ENCODE data around the gene PSMB11. TPM values are rescaled to one million over a fixed set of nuclear protein-coding genes. Genes with fewer than 3 reads are reported as not detected.

The PSMB11 gene, protein sequence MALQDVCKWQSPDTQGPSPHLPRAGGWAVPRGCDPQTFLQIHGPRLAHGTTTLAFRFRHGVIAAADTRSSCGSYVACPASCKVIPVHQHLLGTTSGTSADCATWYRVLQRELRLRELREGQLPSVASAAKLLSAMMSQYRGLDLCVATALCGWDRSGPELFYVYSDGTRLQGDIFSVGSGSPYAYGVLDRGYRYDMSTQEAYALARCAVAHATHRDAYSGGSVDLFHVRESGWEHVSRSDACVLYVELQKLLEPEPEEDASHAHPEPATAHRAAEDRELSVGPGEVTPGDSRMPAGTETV
- not detected in 5 replicates for total RNA-seq (2022; extraction: Qiagen RNA extraction; ENCODE audit: low read depth)

DNA sequence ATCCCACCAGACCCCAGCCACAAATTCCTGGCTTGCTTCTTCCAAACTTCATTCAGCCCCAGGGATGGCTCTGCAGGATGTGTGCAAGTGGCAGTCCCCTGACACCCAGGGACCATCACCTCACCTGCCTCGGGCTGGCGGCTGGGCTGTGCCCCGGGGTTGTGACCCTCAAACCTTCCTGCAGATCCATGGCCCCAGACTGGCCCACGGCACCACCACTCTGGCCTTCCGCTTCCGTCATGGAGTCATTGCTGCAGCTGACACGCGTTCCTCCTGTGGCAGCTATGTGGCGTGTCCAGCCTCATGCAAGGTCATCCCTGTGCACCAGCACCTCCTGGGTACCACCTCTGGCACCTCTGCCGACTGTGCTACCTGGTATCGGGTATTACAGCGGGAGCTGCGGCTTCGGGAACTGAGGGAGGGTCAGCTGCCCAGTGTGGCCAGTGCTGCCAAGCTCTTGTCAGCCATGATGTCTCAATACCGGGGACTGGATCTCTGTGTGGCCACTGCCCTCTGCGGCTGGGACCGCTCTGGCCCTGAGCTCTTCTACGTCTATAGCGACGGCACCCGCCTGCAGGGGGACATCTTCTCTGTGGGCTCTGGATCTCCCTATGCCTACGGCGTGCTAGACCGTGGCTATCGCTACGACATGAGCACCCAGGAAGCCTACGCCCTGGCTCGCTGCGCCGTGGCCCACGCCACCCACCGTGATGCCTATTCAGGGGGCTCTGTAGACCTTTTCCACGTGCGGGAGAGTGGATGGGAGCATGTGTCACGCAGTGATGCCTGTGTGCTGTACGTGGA, at the start of gene PSMB11:
PSMB11 (plus strand) TSS at position 51 of the 804 bp plus-strand sequence; CDS start at position 65, 14 bp downstream.

DNA sequence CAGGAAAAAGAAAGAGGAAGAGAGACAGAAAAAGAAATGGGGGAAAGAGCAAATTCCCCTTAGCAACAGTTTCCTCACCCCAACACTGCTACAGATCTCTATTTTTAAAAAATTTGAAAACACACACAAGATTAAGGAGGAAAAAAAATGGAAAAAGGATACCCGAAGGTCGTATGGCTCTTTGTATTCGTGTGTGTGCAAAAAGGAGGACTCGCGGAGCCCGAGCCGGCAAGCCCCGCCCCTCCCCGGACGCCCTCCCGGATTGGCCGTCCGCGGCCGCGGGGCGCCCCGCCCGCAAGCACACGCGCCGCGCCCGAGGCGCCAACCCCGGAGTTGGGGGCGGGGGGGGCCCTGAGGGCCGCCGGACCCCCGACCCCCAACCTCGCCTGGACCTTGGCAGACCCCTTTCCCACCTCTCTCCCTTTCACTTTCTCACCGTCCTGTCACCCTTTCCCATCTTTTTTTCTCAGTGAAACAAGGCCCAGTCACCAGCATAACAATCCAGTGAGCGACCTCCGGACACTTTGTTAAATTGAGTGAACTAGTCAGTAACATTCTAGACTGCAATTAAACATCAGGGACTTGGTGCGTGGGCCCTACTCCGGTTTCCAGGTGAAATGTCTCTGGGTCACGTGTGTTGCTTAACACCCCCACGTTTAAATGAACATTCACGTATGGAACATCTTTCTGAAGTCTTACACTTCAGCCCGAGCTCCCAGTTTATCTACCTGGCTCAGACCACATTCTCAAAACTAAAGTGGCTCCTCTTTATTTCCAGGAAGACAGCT, 31.9 kb upstream of the PSMB11 start, which contains the start of gene C14orf93:
C14orf93 (minus strand) TSS at position 205 of the 788 bp plus-strand sequence. CDS start 11,120 bp downstream, outside the sequence.

DNA sequence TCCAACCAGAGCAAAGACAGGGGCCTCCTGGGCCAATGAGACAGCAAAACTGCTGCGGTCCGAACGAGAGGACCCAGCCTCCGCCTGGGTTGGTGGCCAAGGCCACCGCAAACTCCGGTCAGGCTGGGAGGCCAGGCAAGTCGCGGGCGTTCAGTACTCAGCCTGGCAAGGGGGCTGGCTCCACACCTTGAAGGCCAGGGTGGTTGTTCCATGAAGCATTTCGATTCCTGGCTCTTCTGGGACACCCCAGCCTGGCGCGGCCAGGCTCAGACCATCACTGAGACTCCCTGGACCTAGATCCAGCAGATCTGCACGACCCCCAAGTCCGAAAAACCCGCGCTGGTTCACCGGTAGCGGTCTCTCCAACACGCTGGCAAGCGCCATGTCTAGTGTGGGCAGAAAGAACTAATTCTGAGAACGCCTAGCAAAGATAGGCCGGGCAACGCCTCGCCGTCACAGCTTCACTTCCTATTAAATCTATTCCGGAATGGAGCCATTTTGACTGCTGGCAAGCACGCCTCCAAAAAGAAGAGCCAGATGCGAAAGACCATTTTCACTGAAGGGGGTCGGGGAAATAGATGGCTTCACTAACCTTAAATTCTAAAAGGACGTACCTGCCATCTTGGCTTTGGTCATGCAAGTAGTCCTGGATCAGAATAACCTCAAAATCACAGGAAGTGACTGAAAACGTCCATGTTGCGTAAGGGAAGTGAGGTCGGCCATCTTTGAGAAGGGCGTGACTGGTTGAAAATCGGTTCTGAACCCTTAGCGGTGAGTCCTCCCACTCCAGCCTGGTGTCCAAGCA, 7.3 kb upstream of the PSMB11 start, which contains the start of gene PSMB5:
PSMB5 (minus strand) TSS at position 403 of the 805 bp plus-strand sequence; CDS start at position 384, 19 bp downstream.

DNA sequence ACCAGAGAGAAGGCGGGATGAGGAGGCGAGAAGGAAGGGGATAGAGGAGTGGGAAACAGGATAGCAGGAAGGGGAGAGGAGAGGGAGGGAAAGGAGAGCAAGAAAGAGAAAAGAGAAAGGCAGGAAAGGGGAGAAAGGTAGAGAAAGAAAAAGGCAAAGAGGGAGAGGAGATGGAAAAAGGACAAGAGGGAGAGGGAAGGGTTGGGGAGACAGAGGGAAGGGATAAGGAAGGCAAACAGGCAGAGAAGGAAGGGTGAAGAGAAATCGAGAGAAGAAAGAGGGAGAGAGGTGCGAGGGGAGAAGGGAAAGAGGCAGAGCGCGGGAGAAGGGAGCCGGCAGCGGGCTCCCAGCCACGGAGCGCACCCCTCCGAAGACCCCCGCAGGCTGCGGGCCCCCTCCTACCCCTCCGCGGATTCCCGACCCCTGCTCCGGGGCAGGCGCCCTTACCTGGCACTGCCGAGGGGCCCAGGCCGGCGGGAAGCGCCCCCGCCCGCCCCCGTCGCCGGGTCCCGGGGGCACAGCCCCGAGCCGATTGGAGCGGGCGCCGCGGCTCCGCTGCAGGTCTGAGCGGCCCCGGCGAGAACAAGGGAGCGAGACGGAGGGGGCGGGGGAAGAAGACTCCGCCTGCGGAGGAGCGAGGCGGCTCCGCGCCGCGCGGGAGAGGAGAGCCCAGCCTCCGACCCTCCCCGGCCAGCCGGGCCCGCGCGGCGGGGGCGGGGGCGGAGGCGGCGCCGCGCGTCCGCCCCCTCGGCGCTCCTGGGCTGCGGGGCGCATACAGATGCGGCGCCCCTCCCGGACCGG, 15.1 kb downstream of the PSMB11 start, which contains the start of gene CDH24:
CDH24 (minus strand) TSS at position 565 of the 801 bp plus-strand sequence. CDS start 1,787 bp downstream, outside the sequence.

Other genes starting within 250 kb of the PSMB11 start
- 9.2 to 15.7 TPM (median 11.5 TPM) in 5 replicates for gene SLC7A7, start 226.8 kb upstream of the PSMB11 start, total RNA-seq (2022; extraction: Qiagen RNA extraction; ENCODE audit: low read depth)
- gene MRPL52, start 212.3 kb upstream of the PSMB11 start, total RNA-seq (2022; extraction: Qiagen RNA extraction; ENCODE audit: low read depth) = 133 to 211 TPM (median 184 TPM) in 5 replicates
- 0.61 to 0.91 TPM (median 0.84 TPM) in 5 replicates for gene MMP14, start 205.6 kb upstream of the PSMB11 start, total RNA-seq (2022; extraction: Qiagen RNA extraction; ENCODE audit: low read depth)
- 60.9 to 85.0 TPM (median 77.1 TPM) in 5 replicates for gene LRP10, start 170.5 kb upstream of the PSMB11 start, total RNA-seq (2022; extraction: Qiagen RNA extraction; ENCODE audit: low read depth)
- gene REM2, start 159.0 kb upstream of the PSMB11 start, total RNA-seq (2022; extraction: Qiagen RNA extraction; ENCODE audit: low read depth) = 0.26 to 0.38 TPM (median 0.33 TPM) in 5 replicates
- 66.0 to 72.5 TPM (median 68.1 TPM) in 5 replicates for gene RBM23, start 123.1 kb upstream of the PSMB11 start, total RNA-seq (2022; extraction: Qiagen RNA extraction; ENCODE audit: low read depth)
- 106 to 126 TPM (median 120 TPM) in 5 replicates for gene PRMT5, start 112.8 kb upstream of the PSMB11 start, total RNA-seq (2022; extraction: Qiagen RNA extraction; ENCODE audit: low read depth)
- 33.6 to 37.6 TPM (median 37.4 TPM) in 5 replicates for gene HAUS4, start 85.1 kb upstream of the PSMB11 start, total RNA-seq (2022; extraction: Qiagen RNA extraction; ENCODE audit: low read depth)
- gene AJUBA, start 59.7 kb upstream of the PSMB11 start, total RNA-seq (2022; extraction: Qiagen RNA extraction; ENCODE audit: low read depth) = 34.2 to 45.0 TPM (median 38.1 TPM) in 5 replicates
- gene C14orf93, start 32.1 kb upstream of the PSMB11 start, total RNA-seq (2022; extraction: Qiagen RNA extraction; ENCODE audit: low read depth) = 2.4 to 3.6 TPM (median 3.2 TPM) in 5 replicates
- gene PSMB5, start 7.3 kb upstream of the PSMB11 start, total RNA-seq (2022; extraction: Qiagen RNA extraction; ENCODE audit: low read depth) = 301 to 337 TPM (median 325 TPM) in 5 replicates
- gene CDH24, start 15.3 kb downstream of the PSMB11 start, total RNA-seq (2022; extraction: Qiagen RNA extraction; ENCODE audit: low read depth) = 3.0 to 5.1 TPM (median 4.5 TPM) in 5 replicates
- 107 to 118 TPM (median 110 TPM) in 5 replicates for gene ACIN1, start 52.9 kb downstream of the PSMB11 start, total RNA-seq (2022; extraction: Qiagen RNA extraction; ENCODE audit: low read depth)
- 76.3 to 112 TPM (median 109 TPM) in 5 replicates for gene C14orf119, start 53.3 kb downstream of the PSMB11 start, total RNA-seq (2022; extraction: Qiagen RNA extraction; ENCODE audit: low read depth)
- not detected in 5 replicates for gene CIROP, start 62.8 kb downstream of the PSMB11 start, total RNA-seq (2022; extraction: Qiagen RNA extraction; ENCODE audit: low read depth)
- gene CEBPE, start 77.0 kb downstream of the PSMB11 start, total RNA-seq (2022; extraction: Qiagen RNA extraction; ENCODE audit: low read depth) = not detected in 5 replicates
- 0.18 to 0.82 TPM (median 0.42 TPM) in 5 replicates for gene SLC7A8, start 141.4 kb downstream of the PSMB11 start, total RNA-seq (2022; extraction: Qiagen RNA extraction; ENCODE audit: low read depth)
- not detected in 5 replicates for gene RNF212B, start 195.7 kb downstream of the PSMB11 start, total RNA-seq (2022; extraction: Qiagen RNA extraction; ENCODE audit: low read depth)
- gene HOMEZ, start 243.9 kb downstream of the PSMB11 start, total RNA-seq (2022; extraction: Qiagen RNA extraction; ENCODE audit: low read depth) = 7.4 to 10.9 TPM (median 7.7 TPM) in 5 replicates

All from A549 treated with CpdA at 1 μM for 4 hours (cell line).